Measurements from ENCODE around the gene FGGY.
"Not testable (repeated sequence)": the region's sequence is repeated elsewhere in the genome, so short reads cannot be mapped to it uniquely, and the experiment has no call there.

Gene FGGY

DNA sequence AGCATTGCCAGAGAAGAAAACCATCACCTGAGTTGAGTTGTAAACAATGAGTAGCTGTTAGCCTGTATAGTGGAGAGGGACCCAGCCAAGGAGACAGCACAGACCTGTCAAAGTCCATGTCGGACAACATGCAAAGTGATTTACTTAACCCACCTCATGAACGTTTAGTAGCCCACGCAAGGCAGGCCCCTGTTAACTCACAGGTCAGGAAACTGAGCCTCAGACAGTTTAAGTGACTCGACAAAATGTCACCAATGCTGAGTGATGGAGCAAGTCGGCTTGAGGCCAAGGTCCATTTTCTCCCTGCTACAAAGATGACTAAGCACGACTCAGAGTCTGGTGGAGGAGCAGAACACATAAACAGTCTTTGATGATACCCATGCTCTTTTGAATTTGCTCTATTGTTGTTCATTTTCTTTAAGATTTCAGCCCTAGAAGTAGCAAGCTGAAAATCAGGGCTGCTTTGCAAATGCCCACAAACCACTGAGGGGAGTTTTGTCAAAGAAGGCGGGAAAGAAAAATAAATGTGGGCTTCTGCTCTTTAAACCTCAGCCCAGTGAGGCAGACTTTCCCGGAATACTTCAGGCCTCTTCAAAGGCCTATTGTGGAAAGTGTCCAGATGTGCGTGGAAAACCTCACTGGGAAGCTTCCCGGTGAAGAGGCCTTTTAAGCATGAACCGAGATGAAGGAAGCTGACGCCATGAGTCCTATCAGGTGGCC, 434.0 kb downstream of the FGGY start:
- CTCF ChIA-PET, result interaction anchor here (0.9 to 3.1 kb wide), 6 partner anchors 8 to 32 kb away, joined by 3 to 10 read pairs (median 4); no protein-coding TSS in a partner anchor
- POLR2A ChIA-PET, result no interaction called here
- no peak for DNase-seq (ENCODE audit: extremely low spot score)
- TF ChIP-seq, protein P1, sequence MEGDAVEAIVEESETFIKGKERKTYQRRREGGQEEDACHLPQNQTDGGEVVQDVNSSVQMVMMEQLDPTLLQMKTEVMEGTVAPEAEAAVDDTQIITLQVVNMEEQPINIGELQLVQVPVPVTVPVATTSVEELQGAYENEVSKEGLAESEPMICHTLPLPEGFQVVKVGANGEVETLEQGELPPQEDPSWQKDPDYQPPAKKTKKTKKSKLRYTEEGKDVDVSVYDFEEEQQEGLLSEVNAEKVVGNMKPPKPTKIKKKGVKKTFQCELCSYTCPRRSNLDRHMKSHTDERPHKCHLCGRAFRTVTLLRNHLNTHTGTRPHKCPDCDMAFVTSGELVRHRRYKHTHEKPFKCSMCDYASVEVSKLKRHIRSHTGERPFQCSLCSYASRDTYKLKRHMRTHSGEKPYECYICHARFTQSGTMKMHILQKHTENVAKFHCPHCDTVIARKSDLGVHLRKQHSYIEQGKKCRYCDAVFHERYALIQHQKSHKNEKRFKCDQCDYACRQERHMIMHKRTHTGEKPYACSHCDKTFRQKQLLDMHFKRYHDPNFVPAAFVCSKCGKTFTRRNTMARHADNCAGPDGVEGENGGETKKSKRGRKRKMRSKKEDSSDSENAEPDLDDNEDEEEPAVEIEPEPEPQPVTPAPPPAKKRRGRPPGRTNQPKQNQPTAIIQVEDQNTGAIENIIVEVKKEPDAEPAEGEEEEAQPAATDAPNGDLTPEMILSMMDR (IDR thresholded peaks at IDR 0.05; ENCODE audit: control extremely low read depth, extremely low read depth, low read depth, missing control alignments), result no peak

DNA sequence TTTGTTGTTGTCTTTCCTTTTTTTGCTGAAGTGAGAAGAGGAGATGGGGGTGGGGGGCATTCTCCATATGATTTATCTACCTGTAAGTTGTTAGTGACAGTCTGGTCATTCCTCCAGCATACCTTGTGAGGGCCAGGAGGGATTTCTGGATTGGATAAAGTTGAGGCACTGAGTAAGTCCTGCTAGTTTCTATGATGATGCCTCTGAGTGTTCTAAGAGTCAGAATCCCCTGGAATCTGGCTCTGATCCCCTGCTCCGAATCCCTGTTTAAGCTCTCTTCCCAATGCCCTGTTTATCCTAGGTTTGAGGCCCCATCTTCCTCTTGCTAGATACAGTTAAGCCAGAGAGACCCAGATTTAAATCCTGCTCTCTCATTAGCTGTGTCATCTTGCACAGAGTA, 434.7 kb downstream of the FGGY start:
- TF ChIP-seq, protein P1 (IDR thresholded peaks at IDR 0.05; ENCODE audit: control extremely low read depth, extremely low read depth, low read depth, missing control alignments), result no peak
- ChIA-PET POLR2A (no interaction called here), CTCF (interaction anchor here (1.1 to 3.1 kb wide), 5 partner anchors 12 to 962 kb away, joined by 3 to 10 read pairs (median 3); no protein-coding TSS in a partner anchor)
- DNase-seq (ENCODE audit: extremely low spot score), result no peak

DNA sequence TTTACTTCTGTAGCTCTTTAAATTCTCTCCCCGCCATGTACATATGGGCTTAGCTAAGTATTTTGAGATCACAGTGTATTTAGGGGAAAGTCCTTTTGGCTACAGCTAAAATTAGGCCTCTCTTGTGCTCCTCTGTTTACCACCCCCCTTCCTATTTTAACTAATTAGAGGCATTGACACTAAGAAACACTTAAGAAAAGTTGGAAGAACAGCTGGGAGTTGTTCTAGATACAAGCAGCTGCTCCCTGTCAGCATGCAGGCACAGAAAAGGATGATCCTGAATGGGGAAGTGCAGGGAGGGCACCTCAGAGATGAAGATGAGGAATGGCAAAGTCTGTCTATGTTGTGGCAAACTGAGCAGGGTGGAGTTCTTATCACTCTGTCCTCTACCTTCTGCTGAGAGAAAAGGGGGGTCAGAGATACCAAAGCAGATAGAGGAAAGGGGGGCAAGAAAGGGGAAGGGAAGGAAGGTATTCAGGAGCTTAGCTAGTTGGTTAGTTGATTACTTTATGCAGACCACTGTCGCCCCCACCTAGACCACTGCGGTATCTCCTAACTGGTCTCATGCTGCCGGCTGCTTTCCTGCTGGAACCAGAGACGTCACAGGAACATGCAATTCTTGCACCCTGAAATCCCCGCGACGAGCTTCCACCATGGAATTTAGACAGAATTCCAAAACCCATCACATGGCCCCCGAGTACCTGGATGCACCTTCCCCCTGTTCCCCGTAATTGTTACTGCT, 435.5 kb downstream of the FGGY start:
- no peak for DNase-seq (ENCODE audit: extremely low spot score)
- CTCF ChIA-PET, result interaction anchor here (0.7 to 3.1 kb wide), 8 partner anchors 13 to 962 kb away, joined by 3 to 11 read pairs (median 3); no protein-coding TSS in a partner anchor

GRCh38 chr1:59733443-59734141, 436.7 kb downstream of the FGGY start:
- no peak for DNase-seq (ENCODE audit: extremely low spot score)
- CTCF ChIA-PET, result interaction anchor here (1.0 to 2.0 kb wide), 3 partner anchors 14 to 34 kb away, joined by 3 to 11 read pairs (median 8); no protein-coding TSS in a partner anchor
- TF ChIP-seq, protein P1 (IDR thresholded peaks at IDR 0.05; ENCODE audit: control extremely low read depth, extremely low read depth, low read depth, missing control alignments), result no peak
- POLR2A ChIA-PET, result no interaction called here

More for the DNA sequence above, 435.5 kb downstream of the FGGY start:
- POLR2A ChIA-PET, result no interaction called here
- TF ChIP-seq, protein P1 (IDR thresholded peaks at IDR 0.05; ENCODE audit: control extremely low read depth, extremely low read depth, low read depth, missing control alignments), result no peak

DNA sequence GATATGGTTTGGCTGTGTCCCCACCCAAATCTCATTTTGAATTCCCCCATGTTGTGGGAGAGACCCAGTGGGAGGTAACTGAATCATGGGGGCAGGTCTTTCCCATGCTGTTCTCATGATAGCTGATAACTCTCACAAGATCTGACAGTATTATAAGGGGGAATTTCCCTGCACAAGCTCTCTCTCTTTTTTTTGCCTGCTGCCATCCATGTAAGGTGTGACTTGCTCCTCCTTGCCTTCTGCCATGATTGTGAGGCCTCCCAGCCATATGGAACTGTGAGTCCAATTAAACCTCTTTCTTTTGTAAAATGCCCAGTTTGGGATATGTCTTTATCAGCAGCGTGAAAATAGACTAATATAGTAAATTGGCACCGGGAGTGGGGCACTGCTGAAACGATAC, 439.0 kb downstream of the FGGY start:
- DNase-seq (ENCODE audit: extremely low spot score); POLR2A ChIA-PET: not testable (repeated sequence)
- CTCF ChIA-PET, result interaction anchor here (1.5 to 2.1 kb wide), 2 partner anchors 13 to 23 kb away, joined by 3 to 8 read pairs; no protein-coding TSS in a partner anchor

DNA sequence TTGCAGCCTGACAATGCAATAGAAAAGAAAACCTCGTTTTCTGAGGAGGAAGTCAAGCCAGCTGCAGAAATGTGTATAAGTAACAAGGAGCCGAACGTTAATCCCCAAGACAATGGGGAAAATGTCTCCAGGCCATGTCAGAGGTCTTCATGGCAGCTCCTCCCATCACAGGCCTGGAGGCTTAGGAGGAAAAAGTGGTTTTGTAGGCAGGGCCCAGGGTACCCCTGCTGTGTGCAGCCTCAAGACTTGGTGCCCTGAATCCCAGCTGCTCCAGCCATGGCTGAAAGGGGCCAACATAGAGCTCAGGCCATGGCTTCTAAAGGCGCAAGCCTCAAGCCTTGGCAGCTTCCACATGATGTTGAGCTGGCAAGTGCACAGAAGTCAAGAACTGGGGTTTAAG, 439.9 kb downstream of the FGGY start:
- TF ChIP-seq, protein P1 (IDR thresholded peaks at IDR 0.05; ENCODE audit: control extremely low read depth, extremely low read depth, low read depth, missing control alignments), result no peak
- no peak for DNase-seq (ENCODE audit: extremely low spot score)
- ChIA-PET POLR2A (no interaction called here), CTCF (interaction anchor here (1.5 to 2.1 kb wide), 2 partner anchors 12 to 22 kb away, joined by 3 to 8 read pairs; no protein-coding TSS in a partner anchor)
